HepG2 (cell line): ENCODE measurements around the gene SMIM45.

ENCODE experiments used
- ARNT2 ChIP-seq: sonication (generic); formaldehyde crosslinking; IDR thresholded peaks from 2 replicates; pipeline ENCODE4 v1.8.0; 2022; ENCODE audit warnings: mild to moderate bottlenecking, low read depth, missing genetic modification reagents, moderate library complexity
- ATF7 ChIP-seq, 2 experiments: fragments of 450-650 bp in 1 of 2; sonication (generic) in 1 of 2; formaldehyde crosslinking in 1 of 2; IDR thresholded peaks; 2 replicates each; pipeline versions ENCODE4 v1.4.0 to v1.6.1; 2016 to 2020; ENCODE audit warnings: antibody characterized with exemption in 1 of 2, mild to moderate bottlenecking in 1 of 2, missing genetic modification reagents in 1 of 2
- EEA1 ChIP-seq: sonication (generic); formaldehyde crosslinking; IDR thresholded peaks from 2 replicates; pipeline ENCODE4 v1.5.1; 2020; ENCODE audit warnings: mild to moderate bottlenecking, missing genetic modification reagents, borderline replicate concordance
- ERF ChIP-seq: IDR thresholded peaks from 2 replicates; pipeline ENCODE4 v1.6.1; 2018; ENCODE audit warnings: missing biosample characterization, missing genetic modification reagents
- ESRRA ChIP-seq: sonication (generic); formaldehyde crosslinking; IDR thresholded peaks from 2 replicates; pipeline ENCODE4 v1.5.1; 2020; ENCODE audit warnings: mild to moderate bottlenecking, low read depth, missing genetic modification reagents
- FOXP1 ChIP-seq, 2 experiments: fragments of 450-650 bp in 1 of 2; IDR thresholded peaks; 2 replicates each; pipeline ENCODE4 v1.6.1; 2017 to 2018; ENCODE audit warnings: antibody characterized with exemption in 1 of 2
- GABPB1 ChIP-seq: IDR thresholded peaks from 2 replicates; pipeline ENCODE4 v1.6.1; 2016; ENCODE audit warnings: mild to moderate bottlenecking, missing genetic modification reagents, moderate library complexity, missing compliant biosample characterization
- HNF4A ChIP-seq: sonication (generic); formaldehyde crosslinking; IDR thresholded peaks from 2 replicates; pipeline ENCODE4 v1.4.0; 2020; ENCODE audit warnings: missing genetic modification reagents
- HOXA5 ChIP-seq: sonication (generic); formaldehyde crosslinking; IDR thresholded peaks from 2 replicates; pipeline ENCODE4 v1.4.0; 2020; ENCODE audit warnings: missing genetic modification reagents
- NFIB ChIP-seq: sonication (generic); formaldehyde crosslinking; IDR thresholded peaks from 2 replicates; pipeline ENCODE4 v1.9.0; 2021; ENCODE audit warnings: missing genetic modification reagents, mild to moderate bottlenecking, borderline replicate concordance
- NONO ChIP-seq, 2 experiments: fragments of 450-650 bp in 1 of 2; sonication (generic) in 1 of 2; formaldehyde crosslinking in 1 of 2; IDR thresholded peaks in 1 of 2; conservative IDR thresholded peaks in 1 of 2; 2 replicates each; pipeline versions ENCODE4 v1.6.1 to v1.8.0; 2017 to 2022; ENCODE audit warnings: mild to moderate bottlenecking in 1 of 2, missing genetic modification reagents in 1 of 2, moderate library complexity in 1 of 2
- NR2F1 ChIP-seq, 2 experiments: fragments of 450-650 bp in 1 of 2; formaldehyde crosslinking in 1 of 2; IDR thresholded peaks; 2 replicates each; pipeline versions ENCODE4 v1.5.0 to v1.6.1; 2016 to 2020; ENCODE audit warnings: mild to moderate bottlenecking in 1 of 2, missing compliant biosample characterization in 1 of 2, missing genetic modification reagents in 1 of 2, moderate library complexity in 1 of 2
- NR3C1 ChIP-seq: sonication (generic); formaldehyde crosslinking; IDR thresholded peaks from 2 replicates; pipeline ENCODE4 v1.4.0; 2020; ENCODE audit warnings: missing genetic modification reagents
- RAD21 ChIP-seq: fragments of 450-650 bp; formaldehyde crosslinking; IDR thresholded peaks from 2 replicates; pipeline ENCODE4 v1.5.0; 2020; ENCODE audit warnings: mild to moderate bottlenecking
- SMARCE1 ChIP-seq: fragments of 450-650 bp; IDR thresholded peaks from 2 replicates; pipeline ENCODE4 v1.6.1; 2017; ENCODE audit warnings: borderline replicate concordance
- TBX3 ChIP-seq: fragments of 450-650 bp; IDR thresholded peaks from 2 replicates; pipeline ENCODE4 v1.6.1; 2017; ENCODE audit warnings: antibody characterized with exemption, mild to moderate bottlenecking, inconsistent platforms, borderline replicate concordance
- TCF12 ChIP-seq, 2 experiments: fragments of 450-650 bp in 1 of 2; sonication (generic) in 1 of 2; formaldehyde crosslinking in 1 of 2; IDR thresholded peaks; 2 replicates each; pipeline versions ENCODE4 v1.6.1 to v1.8.0; 2017 to 2022; ENCODE audit warnings: antibody characterized with exemption in 1 of 2, mild to moderate bottlenecking in 1 of 2, missing genetic modification reagents in 1 of 2, moderate library complexity in 1 of 2
- ZFAT ChIP-seq: sonication (generic); formaldehyde crosslinking; conservative IDR thresholded peaks from 2 replicates; pipeline ENCODE4 v1.8.1; 2023; ENCODE audit warnings: missing genetic modification reagents, inconsistent platforms
- ZNF10 ChIP-seq: sonication (generic); formaldehyde crosslinking; IDR thresholded peaks from 2 replicates; pipeline ENCODE4 v1.4.0; 2020; ENCODE audit warnings: mild to moderate bottlenecking, low read depth, missing genetic modification reagents, borderline replicate concordance
- ZNF160 ChIP-seq: sonication (generic); formaldehyde crosslinking; IDR thresholded peaks from 2 replicates; pipeline ENCODE4 v1.8.0; 2022; ENCODE audit warnings: mild to moderate bottlenecking, inconsistent platforms, missing genetic modification reagents
- ZNF207 ChIP-seq: fragments of 450-650 bp; IDR thresholded peaks from 2 replicates; pipeline ENCODE4 v1.6.1; 2016; ENCODE audit warnings: antibody characterized with exemption, borderline replicate concordance
- ZNF841 ChIP-seq: sonication (generic); formaldehyde crosslinking; IDR thresholded peaks from 2 replicates; pipeline ENCODE4 v1.8.1; 2023; ENCODE audit warnings: missing genetic modification reagents, borderline replicate concordance
- TF ChIP-seq, protein P1 (sequence below): sonication (generic); formaldehyde crosslinking; IDR thresholded peaks from 2 replicates; pipeline ENCODE4 v1.8.0; 2022; ENCODE audit warnings: low read depth, missing genetic modification reagents
- TF ChIP-seq, protein P2 (sequence below): sonication (generic); formaldehyde crosslinking; IDR thresholded peaks from 2 replicates; pipeline ENCODE4 v1.8.0; 2022; ENCODE audit warnings: missing genetic modification reagents, mild to moderate bottlenecking, inconsistent platforms, borderline replicate concordance
- TF ChIP-seq, protein P3 (sequence below): sonication (generic); formaldehyde crosslinking; IDR thresholded peaks from 2 replicates; pipeline ENCODE4 v1.5.1; 2020; ENCODE audit warnings: missing genetic modification reagents, mild to moderate bottlenecking, borderline replicate concordance

Gene SMIM45

DNA sequence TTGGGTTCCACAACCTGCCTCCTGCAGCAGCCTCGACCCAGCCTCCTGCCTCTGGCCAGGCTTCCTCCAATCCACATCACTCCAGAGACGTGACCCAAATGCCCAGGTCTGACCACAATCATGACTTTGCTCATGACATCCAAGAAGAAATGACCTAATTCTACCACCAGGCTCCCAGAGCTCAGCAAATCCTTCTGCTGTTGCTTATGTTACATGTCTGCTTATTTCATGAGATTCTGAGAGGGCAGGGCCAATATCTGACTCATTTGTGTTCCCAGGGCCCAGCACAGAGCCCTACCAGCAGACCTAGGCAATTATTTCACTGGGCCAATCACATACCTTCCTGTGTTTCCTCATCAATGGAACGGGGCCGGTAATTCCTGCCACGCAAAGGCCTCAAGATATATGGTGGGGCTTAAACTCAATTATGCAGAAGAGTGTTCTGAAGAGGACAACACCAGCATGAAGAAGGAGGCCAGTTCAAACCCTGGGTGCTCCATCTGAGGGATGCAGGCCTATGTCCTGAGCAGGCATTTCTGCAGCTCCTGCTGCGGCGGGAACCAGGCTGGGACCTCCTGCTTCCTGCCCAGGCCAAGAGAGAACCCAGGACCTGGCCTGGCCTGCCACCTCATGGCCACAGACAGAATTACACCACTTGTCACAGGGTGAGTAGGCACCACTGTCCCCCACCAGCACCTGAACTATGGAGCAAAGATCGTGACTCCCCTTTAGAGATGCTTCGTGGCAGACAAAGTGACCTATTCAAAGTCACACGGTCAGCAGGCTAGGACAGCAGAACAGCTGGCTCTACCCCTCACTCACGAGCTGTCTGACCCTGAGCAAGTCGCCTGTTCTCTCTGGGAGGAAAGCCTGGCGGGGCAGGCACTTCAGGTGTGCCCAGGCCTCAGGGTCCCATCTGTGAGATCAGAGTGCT lies 10.9 kb upstream of the SMIM45 start (continued):
- no peak for TF ChIP-seq NR3C1 (CRISPR knock-in tag)
- no peak for TF ChIP-seq EEA1
- no peak for TF ChIP-seq SMARCE1
- TF ChIP-seq ARNT2 (CRISPR knock-in tag), result no peak
- no peak for TF ChIP-seq ZFAT (CRISPR knock-in tag)
- no peak for TF ChIP-seq NONO (IDR thresholded peaks at IDR 0.05)
- no peak; the same call in 1 of the 2 replicates for TF ChIP-seq NONO (CRISPR knock-in tag; conservative IDR thresholded peaks at IDR 0.05)
- no peak for TF ChIP-seq ZNF10 (CRISPR knock-in tag)
- no peak for TF ChIP-seq FOXP1 (IDR thresholded peaks at IDR 0.05)
- TF ChIP-seq FOXP1 (CRISPR knock-in tag; IDR thresholded peaks at IDR 0.05), result no peak
- no peak for TF ChIP-seq ATF7 (IDR thresholded peaks at IDR 0.05)
- TF ChIP-seq ATF7 (CRISPR knock-in tag; IDR thresholded peaks at IDR 0.05), result no peak
- 0 out of 2 replicates have a peak, but pooled peaks have one; percentile 32 for TF ChIP-seq ERF
- TF ChIP-seq TCF12 (IDR thresholded peaks at IDR 0.05), result no peak
- TF ChIP-seq TCF12 (CRISPR knock-in tag; IDR thresholded peaks at IDR 0.05), result no peak
- TF ChIP-seq ZNF841 (CRISPR knock-in tag), result no peak
- 0 out of 2 replicates have a peak, but pooled peaks have one; percentile 26 for TF ChIP-seq GABPB1 (CRISPR knock-in tag)
- TF ChIP-seq, protein P1, sequence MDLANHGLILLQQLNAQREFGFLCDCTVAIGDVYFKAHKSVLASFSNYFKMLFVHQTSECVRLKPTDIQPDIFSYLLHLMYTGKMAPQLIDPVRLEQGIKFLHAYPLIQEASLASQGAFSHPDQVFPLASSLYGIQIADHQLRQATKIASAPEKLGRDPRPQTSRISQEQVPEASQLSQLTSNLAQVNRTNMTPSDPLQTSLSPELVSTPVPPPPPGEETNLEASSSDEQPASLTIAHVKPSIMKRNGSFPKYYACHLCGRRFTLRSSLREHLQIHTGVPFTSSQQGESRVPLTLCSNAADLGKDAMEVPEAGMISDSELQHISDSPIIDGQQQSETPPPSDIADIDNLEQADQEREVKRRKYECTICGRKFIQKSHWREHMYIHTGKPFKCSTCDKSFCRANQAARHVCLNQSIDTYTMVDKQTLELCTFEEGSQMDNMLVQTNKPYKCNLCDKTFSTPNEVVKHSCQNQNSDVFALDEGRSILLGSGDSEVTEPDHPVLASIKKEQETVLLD (CRISPR knock-in tag), result no peak
- TF ChIP-seq RAD21 (CRISPR knock-in tag), result peak; percentile 94
- TF ChIP-seq ZNF160 (CRISPR knock-in tag), result no peak
- peak; percentile 55 for TF ChIP-seq HNF4A (CRISPR knock-in tag)
- peak; percentile 55; the same call in 1 of the 2 replicates for TF ChIP-seq ESRRA (CRISPR knock-in tag)
- no peak for TF ChIP-seq HOXA5 (CRISPR knock-in tag)
- TF ChIP-seq, protein P2, sequence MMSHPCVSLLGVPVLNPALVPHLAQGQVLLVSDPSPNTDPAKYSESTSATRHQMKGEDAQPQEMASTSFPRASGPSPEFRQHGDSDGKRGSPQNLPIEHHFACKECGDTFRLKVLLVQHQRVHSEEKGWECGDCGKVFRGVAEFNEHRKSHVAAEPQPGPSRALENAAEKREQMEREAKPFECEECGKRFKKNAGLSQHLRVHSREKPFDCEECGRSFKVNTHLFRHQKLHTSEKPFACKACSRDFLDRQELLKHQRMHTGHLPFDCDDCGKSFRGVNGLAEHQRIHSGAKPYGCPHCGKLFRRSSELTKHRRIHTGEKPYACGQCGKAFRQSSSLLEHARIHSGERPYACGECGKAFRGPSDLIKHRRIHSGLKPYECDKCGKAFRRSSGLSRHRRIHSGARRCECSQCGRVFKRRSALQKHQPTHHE, result no peak
- no peak for TF ChIP-seq ZNF207
- no peak for TF ChIP-seq NFIB (CRISPR knock-in tag)
- no peak for TF ChIP-seq TBX3
- no peak for TF ChIP-seq NR2F1 (CRISPR knock-in tag; IDR thresholded peaks at IDR 0.05)
- TF ChIP-seq, protein P3, sequence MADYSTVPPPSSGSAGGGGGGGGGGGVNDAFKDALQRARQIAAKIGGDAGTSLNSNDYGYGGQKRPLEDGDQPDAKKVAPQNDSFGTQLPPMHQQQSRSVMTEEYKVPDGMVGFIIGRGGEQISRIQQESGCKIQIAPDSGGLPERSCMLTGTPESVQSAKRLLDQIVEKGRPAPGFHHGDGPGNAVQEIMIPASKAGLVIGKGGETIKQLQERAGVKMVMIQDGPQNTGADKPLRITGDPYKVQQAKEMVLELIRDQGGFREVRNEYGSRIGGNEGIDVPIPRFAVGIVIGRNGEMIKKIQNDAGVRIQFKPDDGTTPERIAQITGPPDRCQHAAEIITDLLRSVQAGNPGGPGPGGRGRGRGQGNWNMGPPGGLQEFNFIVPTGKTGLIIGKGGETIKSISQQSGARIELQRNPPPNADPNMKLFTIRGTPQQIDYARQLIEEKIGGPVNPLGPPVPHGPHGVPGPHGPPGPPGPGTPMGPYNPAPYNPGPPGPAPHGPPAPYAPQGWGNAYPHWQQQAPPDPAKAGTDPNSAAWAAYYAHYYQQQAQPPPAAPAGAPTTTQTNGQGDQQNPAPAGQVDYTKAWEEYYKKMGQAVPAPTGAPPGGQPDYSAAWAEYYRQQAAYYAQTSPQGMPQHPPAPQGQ (CRISPR knock-in tag), result no peak
